Measurements from ENCODE around the gene SIM1.

The SIM1 gene

GRCh38 chr6:100446115-100447080 lies 18.3 kb downstream of the SIM1 start:
- 0 out of 22 replicates have a peak, but pooled peaks cover 0 to 5% (median 0%) of the 10 kb centered on the region in 11 experiments for H3K27me3 ChIP-seq
- no peak overlapping the region for H3K9ac ChIP-seq
- no peak for TF ChIP-seq Cebpa-rat (IDR thresholded peaks at IDR 0.05)
- H3K27ac ChIP-seq: no peak overlapping the region
- H3K4me1 ChIP-seq: peaks cover 0 to 8% (median 0%) of the 10 kb centered on the region in 10 experiments; a peak in 3 of 20 replicates
- no peak overlapping the region for H3K4me2 ChIP-seq
- no peak overlapping the region for H3K4me3 ChIP-seq
- H3K36me3 ChIP-seq: no peaks in the 10 kb centered on the region
- no peaks in the 10 kb centered on the region for H4K20me1 ChIP-seq
- peaks cover 23 to 30% (median 26%) of the 10 kb centered on the region in 11 experiments for H3K9me3 ChIP-seq (replicated peaks in 1 of 11)

GRCh38 chr6:100445512-100445911 lies 19.2 kb downstream of the SIM1 start:
- no peak overlapping the region for H3K4me3 ChIP-seq

GRCh38 chr6:100440935-100441334 lies 23.8 kb downstream of the SIM1 start:
- Histone ChIP-seq H3K27me3 (no peaks in the 10 kb centered on the region), H3K4me2 (no peak overlapping the region), H3K4me1 (peaks cover 0 to 8% (median 0%) of the 10 kb centered on the region in 10 experiments; a peak in 3 of 20 replicates), H3K9ac (no peak overlapping the region), H3K4me3 (no peak overlapping the region), H3K27ac (no peak overlapping the region), H3K9me3 (replicated peaks in 1 of 11) (no peaks in the 10 kb centered on the region), H4K20me1 (no peaks in the 10 kb centered on the region), H3K36me3 (no peaks in the 10 kb centered on the region)
- TF ChIP-seq Cebpa-rat (IDR thresholded peaks at IDR 0.05): no peak

More at GRCh38 chr6:100445512-100445911, 19.2 kb downstream of the SIM1 start:
- Histone ChIP-seq H3K36me3 (no peaks in the 10 kb centered on the region), H3K27me3 (no peaks in the 10 kb centered on the region), H3K4me1 (peaks cover 0 to 8% (median 0%) of the 10 kb centered on the region in 10 experiments; a peak in 3 of 20 replicates), H3K9me3 (replicated peaks in 1 of 11) (peaks cover 23 to 30% (median 26%) of the 10 kb centered on the region in 11 experiments), H4K20me1 (no peaks in the 10 kb centered on the region), H3K27ac (no peak overlapping the region), H3K9ac (no peak overlapping the region), H3K4me2 (no peak overlapping the region)
- no peak for TF ChIP-seq Cebpa-rat (IDR thresholded peaks at IDR 0.05)

GRCh38 chr6:100435299-100435698 lies 29.4 kb downstream of the SIM1 start:
- no peaks in the 10 kb centered on the region for H3K4me1 ChIP-seq
- no peaks in the 10 kb centered on the region for H3K27me3 ChIP-seq
- no peaks in the 10 kb centered on the region for H4K20me1 ChIP-seq
- TF ChIP-seq Cebpa-rat (IDR thresholded peaks at IDR 0.05): no peak
- no peak overlapping the region for H3K4me2 ChIP-seq
- no peak overlapping the region for H3K27ac ChIP-seq
- no peaks in the 10 kb centered on the region for H3K9me3 ChIP-seq (replicated peaks in 1 of 11)
- no peak overlapping the region for H3K9ac ChIP-seq
- H3K36me3 ChIP-seq: no peaks in the 10 kb centered on the region
- H3K4me3 ChIP-seq: no peak overlapping the region

GRCh38 chr6:100433726-100434435 lies 30.8 kb downstream of the SIM1 start:
- H3K27me3 ChIP-seq: no peaks in the 10 kb centered on the region
- no peak for TF ChIP-seq Cebpa-rat (IDR thresholded peaks at IDR 0.05)

GRCh38 chr6:100432136-100432535 lies 32.6 kb downstream of the SIM1 start:
- Histone ChIP-seq H3K36me3 (no peaks in the 10 kb centered on the region), H3K4me2 (no peak overlapping the region), H3K4me3 (no peak overlapping the region), H3K4me1 (no peaks in the 10 kb centered on the region), H3K9ac (no peak overlapping the region), H4K20me1 (no peaks in the 10 kb centered on the region), H3K9me3 (replicated peaks in 1 of 11) (no peaks in the 10 kb centered on the region), H3K27me3 (no peaks in the 10 kb centered on the region), H3K27ac (no peak overlapping the region)
- no peak for TF ChIP-seq Cebpa-rat (IDR thresholded peaks at IDR 0.05)

More at GRCh38 chr6:100433726-100434435, 30.8 kb downstream of the SIM1 start:
- Histone ChIP-seq H3K4me2 (no peak overlapping the region), H3K27ac (no peak overlapping the region), H3K9ac (no peak overlapping the region), H3K4me1 (no peaks in the 10 kb centered on the region), H3K4me3 (no peak overlapping the region), H4K20me1 (no peaks in the 10 kb centered on the region), H3K9me3 (replicated peaks in 1 of 11) (no peaks in the 10 kb centered on the region), H3K36me3 (no peaks in the 10 kb centered on the region)

- Histone ChIP-seq H3K9me3 (replicated peaks in 1 of 11) (no peaks in the 10 kb centered on the region), H3K27ac (no peak overlapping the region), H4K20me1 (no peaks in the 10 kb centered on the region), H3K4me3 (no peak overlapping the region), H3K4me1 (no peaks in the 10 kb centered on the region), H3K4me2 (0 out of 22 replicates have a peak overlapping the region, but pooled peaks of 1 of the 11 experiments have one; percentile 13), H3K9ac (no peak overlapping the region), H3K36me3 (no peaks in the 10 kb centered on the region), H3K27me3 (no peaks in the 10 kb centered on the region)
- TF ChIP-seq Cebpa-rat (IDR thresholded peaks at IDR 0.05): no peak
These were observed 33.8 kb downstream of the SIM1 start for GRCh38 chr6:100430962-100431361.

- TF ChIP-seq Cebpa-rat (IDR thresholded peaks at IDR 0.05): peak in 3 of 11 experiments; percentile 33 to 70 (median 42); a peak in 3 of 22 replicates
- no peak overlapping the region for H3K4me2 ChIP-seq
- H3K4me3 ChIP-seq: no peak overlapping the region
- no peaks in the 10 kb centered on the region for H3K9me3 ChIP-seq (replicated peaks in 1 of 11)
- H3K36me3 ChIP-seq: no peaks in the 10 kb centered on the region
- H3K27ac ChIP-seq: no peak overlapping the region
- no peaks in the 10 kb centered on the region for H3K27me3 ChIP-seq
- no peak overlapping the region for H3K9ac ChIP-seq
- no peaks in the 10 kb centered on the region for H4K20me1 ChIP-seq
- no peaks in the 10 kb centered on the region for H3K4me1 ChIP-seq
These were observed 37.3 kb downstream of the SIM1 start for GRCh38 chr6:100427452-100427851.

GRCh38 chr6:100426744-100427338 lies 37.9 kb downstream of the SIM1 start:
- no peak for TF ChIP-seq Cebpa-rat (IDR thresholded peaks at IDR 0.05)

More at GRCh38 chr6:100426744-100427338, 37.9 kb downstream of the SIM1 start:
- Histone ChIP-seq H3K4me2 (no peak overlapping the region), H3K36me3 (no peaks in the 10 kb centered on the region), H4K20me1 (no peaks in the 10 kb centered on the region), H3K9me3 (replicated peaks in 1 of 11) (no peaks in the 10 kb centered on the region), H3K27ac (no peak overlapping the region), H3K4me3 (no peak overlapping the region), H3K9ac (no peak overlapping the region), H3K27me3 (no peaks in the 10 kb centered on the region), H3K4me1 (no peaks in the 10 kb centered on the region)

Measured in BLaER1 treated with 17β-estradiol and CSF1 and Interleukin-3, amounts not matched to agents 10 nM and 100 nM (cell line).